Activated T-cell treated with anti-CD3 and anti-CD28 coated beads for 4 hours (primary cell): ENCODE data around the gene HK1.
"Not testable (repeated sequence)": the region's sequence is repeated elsewhere in the genome, so short reads cannot be mapped to it uniquely, and the experiment has no call there.

Experiments
- DNase-seq: peaks from one replicate; pipeline ENCODE4 v3.0.0-alpha.2; 2020

Gene HK1

DNA sequence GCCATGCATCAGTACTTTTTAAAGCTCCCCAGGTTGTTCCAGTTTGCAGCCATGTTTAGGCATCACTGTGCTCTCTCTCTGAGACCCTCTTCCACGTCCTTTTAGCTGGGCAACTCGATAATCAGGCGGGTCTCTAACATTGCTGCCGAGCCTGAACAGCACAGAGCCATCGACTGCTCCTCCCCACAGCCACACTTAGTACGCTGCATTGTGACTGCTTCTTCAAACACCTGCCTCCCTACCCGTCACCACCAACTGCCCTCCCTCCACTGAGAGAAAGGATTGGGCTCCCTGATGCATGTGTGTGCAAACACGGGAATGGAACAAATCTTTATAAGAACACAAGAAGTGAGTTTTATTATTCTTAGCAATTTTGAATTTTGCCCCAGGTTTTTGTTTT lies 149.9 kb downstream of the HK1 start:
- no peak for DNase-seq

DNA sequence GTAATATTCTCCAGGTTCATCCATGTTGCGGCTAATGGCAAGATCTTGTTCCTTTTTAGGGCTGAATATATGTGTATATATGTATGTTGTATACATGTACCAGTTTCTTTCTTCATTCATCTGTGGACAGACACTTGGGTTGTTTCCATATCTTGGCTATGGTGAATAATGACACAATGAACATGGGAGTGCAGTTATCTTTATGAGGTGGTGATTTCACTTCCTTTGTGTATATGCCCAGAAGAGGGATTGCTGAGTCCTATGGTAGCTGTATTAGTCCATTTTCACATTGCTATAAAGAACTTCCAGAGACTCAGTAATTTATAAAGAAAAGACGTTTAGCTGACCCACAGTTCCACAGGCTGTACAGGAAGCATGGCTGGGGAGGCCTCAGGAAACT lies 155.9 kb downstream of the HK1 start:
- DNase-seq = no peak

DNA sequence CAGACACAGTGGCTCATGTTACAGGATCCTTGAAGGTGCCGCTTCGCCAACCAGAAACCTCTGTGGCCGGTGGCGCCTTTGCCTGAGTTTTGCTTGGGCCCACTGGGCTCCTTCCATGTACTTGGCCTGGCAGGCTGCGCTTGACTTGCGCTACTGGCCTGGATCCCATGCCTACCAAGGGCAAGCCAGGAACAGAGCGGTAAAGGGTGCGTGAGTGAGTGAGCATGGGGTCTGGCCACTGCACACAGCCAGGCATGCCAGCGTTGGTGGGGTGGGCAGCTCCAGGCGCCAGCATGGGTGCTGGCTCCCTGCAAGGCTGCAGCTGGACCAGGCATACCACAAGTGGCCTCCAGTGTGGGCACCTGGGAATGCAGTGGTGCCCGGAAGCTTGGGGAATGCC lies 156.6 kb downstream of the HK1 start:
- no peak for DNase-seq

DNA sequence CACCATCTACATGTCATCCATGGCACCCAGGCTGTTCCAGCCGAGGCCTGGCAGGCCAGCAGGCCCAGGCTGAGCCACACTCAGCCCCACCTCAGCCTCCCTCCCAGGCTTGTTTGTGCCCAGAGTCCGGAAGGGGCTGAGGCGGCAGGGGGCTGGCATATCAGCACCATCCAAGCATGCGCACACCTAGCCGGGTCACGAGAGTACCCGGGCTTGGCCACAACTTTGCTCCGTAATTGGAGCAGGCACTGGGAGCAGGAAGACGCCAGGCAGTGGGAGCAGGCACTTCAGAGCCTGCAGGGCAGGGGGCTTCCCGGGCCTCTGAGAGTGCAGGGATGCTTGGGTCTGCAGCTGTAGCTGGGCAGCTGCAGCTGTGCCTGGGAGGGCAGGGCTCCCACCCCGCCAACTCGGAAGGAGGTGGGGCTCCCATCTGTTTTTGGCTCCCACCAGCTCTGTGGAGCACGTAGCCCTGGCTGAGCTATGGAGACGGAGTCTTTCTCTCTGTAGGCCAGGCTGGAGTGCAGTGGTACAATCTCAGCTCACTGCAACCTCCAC lies 157.7 kb downstream of the HK1 start:
- DNase-seq = no peak

DNA sequence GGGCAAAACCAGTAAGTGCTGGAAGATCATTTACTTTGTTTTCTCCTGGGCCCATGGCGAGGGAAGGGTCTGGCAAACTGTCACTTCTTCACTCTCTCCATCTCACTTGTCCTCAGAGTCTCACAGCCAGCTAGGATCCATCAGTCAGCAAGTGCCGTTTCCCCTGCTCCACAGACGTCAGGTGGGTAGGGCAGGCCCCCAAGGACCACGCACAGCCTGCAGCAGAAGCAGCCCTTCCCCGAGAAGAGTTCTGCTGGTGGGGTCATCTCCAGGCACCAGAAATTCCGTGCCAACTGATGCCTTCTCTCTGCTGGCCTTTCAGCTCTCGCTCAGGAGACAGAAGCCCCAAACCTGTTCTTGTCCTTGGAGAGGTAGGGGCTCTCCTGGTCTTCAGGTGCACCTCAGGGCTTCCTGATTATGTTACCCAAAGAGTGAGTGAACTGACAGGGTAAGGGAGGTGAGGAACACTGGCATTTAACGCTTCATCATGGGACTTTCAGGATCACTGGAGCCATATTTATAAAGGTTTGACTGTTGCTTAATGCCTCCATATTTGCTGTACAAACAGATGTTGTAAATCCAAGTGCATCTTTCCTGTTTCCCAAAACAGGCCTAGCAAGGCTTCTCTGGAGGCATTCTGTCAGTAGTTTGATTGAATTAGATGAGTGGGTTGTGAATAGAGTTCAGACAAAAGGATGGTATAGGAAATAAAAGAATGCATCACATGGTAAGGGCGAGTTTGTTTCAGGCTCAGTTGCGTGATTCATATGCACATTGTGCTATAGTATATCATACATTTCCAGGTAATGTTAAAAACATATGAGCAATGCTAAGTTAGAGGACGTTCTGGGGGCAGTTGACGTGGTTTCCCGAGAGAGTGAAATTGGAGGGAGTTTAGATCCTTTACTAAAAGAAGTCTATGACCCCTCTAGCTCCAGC lies 159.3 kb downstream of the HK1 start:
- no peak for DNase-seq

DNA sequence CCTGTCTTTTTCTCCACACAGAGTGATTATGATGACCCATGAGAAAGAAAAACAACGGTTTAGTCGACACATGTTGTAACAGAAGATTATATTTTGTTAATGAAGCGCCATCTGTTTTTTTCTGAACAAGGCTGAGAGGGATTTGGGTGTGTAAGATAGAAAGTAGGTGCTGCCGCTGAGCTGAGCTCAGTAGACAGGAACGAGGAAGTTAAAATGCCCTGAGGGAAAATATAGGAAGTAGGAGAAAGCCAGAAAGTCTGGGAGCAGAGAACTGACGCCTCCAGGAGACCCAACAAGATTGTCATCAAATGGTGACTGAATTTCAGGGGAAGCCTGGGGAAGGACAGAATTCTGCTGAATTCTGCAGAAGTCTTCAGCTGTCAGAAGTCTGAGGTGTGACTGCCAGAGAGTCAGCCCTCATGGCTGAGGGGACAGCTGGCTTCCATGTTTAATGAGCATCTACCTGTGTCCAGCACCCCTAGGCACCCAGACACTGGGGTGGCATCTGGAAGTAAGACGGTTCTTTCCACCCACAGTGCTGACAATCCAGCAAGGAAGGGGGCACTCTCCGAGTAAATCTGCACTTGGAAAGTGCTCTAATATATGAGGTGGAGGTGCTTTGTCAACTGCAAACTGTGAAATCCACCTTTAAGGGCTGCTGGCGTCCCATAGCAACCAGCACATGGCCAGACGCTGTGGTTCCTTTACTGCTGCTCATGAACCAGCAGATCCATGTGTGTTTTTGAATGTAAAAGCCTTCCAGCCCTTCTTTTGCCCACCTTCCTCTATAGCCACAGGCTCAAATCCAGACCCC lies 160.4 kb downstream of the HK1 start:
- DNase-seq = no peak

DNA sequence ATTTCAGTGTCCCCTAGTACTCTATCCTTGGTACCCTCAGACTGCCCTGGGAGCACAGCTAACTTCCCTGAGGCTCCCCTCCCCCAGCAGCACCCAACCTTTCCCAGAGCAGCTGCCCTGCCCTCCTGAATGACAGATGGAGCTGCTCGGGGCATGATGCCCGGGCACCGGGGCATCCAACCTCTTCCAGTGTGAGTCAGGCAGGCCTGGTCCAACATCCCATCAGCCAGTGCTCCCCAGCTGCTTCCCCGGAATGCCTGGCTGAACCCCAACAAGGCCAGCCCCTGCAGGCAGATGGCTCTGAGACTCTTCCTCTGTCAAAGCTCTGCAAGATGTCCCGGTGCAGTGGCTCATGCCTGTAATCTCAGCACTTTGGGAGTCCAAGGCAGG lies 161.0 kb downstream of the HK1 start:
- DNase-seq = no peak

DNA sequence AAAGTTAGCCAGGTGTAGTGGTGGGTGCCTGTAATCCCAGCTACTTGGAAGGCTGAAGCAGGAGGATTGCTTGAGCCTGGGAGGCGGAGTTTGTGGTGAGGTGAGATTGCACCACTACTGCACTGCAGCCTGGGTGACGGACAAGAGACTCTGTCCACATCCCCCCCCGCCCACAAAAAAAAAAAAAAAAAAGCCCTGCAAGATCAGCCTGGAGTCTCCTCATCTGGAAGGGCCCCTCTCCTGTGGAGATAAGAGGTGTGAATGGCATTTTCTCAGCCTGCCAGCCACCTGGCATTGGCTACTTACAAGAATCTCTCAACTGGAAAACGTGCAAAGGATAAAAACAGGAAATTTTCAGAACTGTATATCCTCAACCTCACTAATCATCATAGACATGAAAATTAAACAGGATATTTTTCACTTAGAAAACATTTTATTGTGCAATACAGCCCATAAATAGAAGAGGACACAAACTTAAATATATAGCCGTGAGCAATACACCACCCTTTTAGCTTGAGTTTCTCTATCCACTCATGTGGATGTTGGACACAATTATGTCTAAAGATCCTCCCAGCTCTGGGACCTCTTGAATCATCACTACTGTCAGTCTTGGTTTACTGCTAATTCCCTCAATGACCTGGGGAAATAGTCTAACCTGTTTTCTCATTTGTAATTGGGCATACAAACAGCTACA lies 161.7 kb downstream of the HK1 start:
- no peak for DNase-seq

DNA sequence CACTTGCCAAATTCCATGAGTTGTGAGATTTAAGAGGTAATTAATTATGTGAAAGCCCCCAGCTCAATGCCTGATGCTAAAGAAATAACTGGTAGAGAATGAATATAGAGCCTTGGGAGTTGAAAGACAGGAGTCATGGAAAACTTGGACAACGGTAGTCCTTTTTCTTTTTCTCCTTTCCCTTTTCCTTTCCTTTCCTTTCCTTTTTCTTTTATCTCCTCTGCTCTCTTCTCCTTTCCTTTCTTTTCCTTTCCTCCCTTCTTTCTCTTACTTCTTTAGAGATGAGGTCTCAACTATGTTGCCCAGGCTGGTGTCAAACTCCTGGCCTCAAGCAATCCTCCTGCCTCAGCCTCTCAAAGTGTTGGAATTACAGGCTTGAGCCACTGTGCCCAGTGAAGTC lies 165.1 kb downstream of the HK1 start:
- DNase-seq = no peak

DNA sequence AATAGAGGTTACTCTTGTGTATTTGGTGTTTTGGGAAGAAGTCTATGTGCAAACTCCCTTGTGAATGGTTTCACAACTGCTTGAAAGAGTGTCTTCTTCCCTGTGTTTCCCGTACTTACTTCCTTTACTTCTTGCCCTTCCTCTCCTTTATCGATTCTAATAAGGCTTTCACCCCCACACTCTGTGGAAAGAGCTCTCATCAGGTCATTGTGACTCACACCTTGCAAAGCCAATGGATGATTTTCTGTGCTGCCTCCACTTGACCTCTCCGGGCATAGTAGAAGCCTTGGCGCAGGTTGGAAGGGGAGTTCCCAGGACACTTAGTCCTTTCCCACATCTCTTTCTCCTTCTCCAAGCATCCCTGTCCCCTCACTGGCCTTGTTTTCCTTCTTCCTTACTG lies 166.7 kb downstream of the HK1 start:
- no peak for DNase-seq

DNA sequence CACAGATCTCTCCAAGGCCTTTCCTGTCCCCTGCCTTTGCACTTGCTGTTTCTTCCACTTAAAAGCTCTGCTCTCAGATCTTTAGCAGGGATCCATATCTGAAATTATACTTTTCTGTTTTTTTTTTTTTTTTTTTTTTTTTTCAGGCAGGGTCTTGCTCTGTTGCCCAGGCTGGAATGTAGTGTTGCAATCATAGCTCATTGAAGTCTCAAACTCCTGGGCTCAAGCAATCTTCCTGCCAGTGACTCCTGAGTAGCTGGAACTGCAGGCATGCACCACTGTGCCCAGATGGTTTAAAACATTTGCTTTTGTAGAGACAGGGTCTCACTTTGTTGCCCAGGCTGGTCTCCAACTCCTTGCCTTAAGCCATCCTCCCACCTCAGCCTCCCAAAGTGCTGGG lies 167.9 kb downstream of the HK1 start:
- no peak for DNase-seq

DNA sequence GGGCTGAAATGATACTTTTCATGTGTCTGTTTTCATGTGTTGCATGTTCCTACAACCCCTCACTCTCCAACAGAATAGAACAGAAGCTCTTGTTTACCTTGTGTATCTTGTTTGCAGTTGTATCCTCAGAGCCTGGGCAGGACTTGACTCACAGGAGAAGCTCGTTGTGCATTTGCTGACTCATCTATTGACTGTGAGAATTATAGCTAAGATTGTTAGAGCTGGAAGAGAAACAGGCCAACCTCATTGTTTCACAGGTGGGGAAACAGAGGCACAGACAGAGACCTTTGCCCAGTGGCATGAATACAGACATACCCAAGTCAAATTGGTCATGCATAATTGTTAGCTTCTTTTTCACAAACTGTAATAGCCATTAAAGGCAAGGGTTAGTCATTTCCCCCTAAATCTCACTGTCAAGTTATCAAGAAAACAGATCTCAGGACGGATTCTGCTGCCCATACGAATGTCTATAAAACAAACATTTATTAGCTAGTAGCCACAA lies 168.4 kb downstream of the HK1 start:
- DNase-seq = no peak

DNA sequence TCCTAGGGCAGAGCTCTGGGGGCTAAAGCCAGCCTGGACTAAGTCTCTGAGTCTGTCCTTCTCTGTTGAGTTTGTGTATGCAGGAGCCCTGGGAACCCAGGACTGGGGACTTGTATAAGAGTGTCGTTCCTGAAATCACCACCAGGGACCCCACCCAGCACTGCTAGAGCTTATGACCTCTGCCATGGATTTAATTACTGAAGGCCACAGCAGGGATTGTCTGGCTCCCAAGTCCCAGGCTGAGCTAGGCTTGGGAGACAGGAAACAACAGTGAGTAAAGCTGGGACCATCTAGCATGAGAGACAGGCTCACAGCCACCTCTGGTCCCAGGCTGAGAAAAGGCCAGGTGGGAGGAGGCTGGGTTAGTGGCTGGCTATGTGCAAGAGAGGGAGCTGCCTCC lies 171.5 kb downstream of the HK1 start:
- no peak for DNase-seq

DNA sequence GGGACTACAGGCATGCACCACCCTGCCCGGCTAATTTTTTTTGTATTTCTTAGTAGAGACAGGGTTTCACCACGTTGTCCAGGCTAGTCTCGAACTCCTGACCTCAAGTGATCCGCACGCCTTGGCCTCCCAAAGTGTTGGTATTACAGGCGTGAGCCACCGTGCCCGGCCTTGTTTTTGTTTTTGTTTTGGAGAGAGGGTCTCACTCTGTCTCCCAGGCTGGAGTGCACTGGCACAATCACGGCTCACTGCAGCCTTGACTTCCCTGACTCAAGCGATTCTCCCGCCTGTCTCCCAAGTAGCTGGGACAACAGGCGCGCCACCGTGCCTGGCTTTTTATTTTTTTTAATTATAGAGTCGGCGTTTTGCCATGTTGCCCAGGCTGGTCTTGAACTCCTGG lies 172.1 kb downstream of the HK1 start:
- not testable (repeated sequence) for DNase-seq

DNA sequence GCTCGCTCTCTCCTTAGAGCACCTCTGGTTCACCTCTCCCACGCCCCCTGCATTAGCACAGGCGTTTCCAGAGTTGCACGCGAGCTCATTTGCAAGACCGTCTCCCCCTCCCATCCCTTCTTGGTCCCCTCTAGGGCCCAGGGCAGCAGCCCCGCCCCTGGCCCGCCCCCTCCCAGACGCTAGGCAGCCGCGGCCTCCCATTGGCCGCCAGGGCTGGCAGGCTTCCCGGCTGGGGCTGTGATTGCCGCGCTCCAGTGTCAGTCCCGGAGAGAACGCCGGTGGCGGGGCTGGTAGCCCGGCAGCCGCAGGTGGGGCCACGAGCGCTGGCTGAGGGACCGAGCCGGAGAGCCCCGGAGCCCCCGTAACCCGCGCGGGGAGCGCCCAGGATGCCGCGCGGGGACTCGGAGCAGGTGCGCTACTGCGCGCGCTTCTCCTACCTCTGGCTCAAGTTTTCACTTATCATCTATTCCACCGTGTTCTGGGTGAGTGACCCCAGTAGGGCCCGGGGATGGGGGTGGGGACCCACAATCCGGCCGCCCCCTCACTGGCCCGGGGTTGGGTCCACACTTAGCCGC lies 173.0 kb downstream of the HK1 start, which contains the start of gene TSPAN15:
TSPAN15 (plus strand) TSS at position 257 of the 575 bp plus-strand sequence; CDS start at position 387, 130 bp downstream.
- DNase-seq = peak; percentile 53
